OCI-LY7 (cell line): ENCODE measurements around the gene ALKBH3.

Experiments used
- CTCF ChIP-seq: fragments of 200-600 bp; sonication (generic); conservative IDR thresholded peaks from 2 replicates; pipeline ENCODE4 v1.5.1; 2014; ENCODE audit warnings: mild to moderate bottlenecking, antibody characterized with exemption, low read length, moderate library complexity, mixed read lengths
- EZH2phosphoT487 ChIP-seq: fragments of 200-600 bp; sonication (generic); IDR thresholded peaks from 2 replicates; pipeline ENCODE4 v1.6.1; 2018; ENCODE audit warnings: low read depth, borderline replicate concordance, mild to moderate bottlenecking, mixed run types, antibody characterized with exemption, low read length, moderate library complexity, mixed read lengths

- no peak for TF ChIP-seq CTCF
- TF ChIP-seq EZH2phosphoT487, result no peak
These were observed 38.6 kb upstream of the ALKBH3 start for GRCh38 chr11:43842021-43842420.
